ENCODE results near the gene UBR1. TPM values are rescaled to one million over a fixed set of nuclear protein-coding genes. Genes with fewer than 3 reads are reported as not detected.

Gene UBR1
- total RNA-seq, 1 experiment from 2014 or later: 22.2 TPM

DNA sequence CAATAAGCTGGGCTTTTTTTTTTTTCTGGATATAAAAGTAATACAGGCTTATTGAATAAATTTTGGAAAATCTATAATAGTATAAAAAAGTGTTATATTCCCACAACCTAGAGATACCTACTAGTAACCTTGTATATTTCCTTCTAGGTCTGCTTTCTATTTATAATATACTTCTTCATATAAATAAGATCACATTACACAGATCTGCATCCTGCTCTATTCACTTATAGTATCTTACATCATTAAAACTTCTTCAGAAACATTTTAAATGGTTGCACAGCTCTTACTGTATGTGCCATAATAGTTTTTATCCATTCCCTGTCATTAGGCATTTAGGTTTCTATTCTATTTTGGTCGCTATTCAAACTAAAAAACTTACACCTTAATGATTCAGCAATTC lies 98.3 kb downstream of the UBR1 start:
- H3K4me1 ChIP-seq (ENCODE audit: insufficient read depth, low read length): no peaks in the 10 kb centered on the region
- H2AK5ac ChIP-seq (ENCODE audit: insufficient read length, low read length): no peak overlapping the region
- WGBS (ENCODE audit: extremely low coverage, insufficient read length, low lambda C conversion rate): no CpG with 5 or more reads among the region's 1 CpG
- H2BK12ac ChIP-seq (ENCODE audit: insufficient read length, low read depth, low read length): no peak overlapping the region
- H2BK120ac ChIP-seq (ENCODE audit: low read depth, low read length, poor library complexity, severe bottlenecking): no peak overlapping the region
- no peak overlapping the region for H3K18ac ChIP-seq (ENCODE audit: insufficient read length, low read depth, low read length)
- H3K9me3 ChIP-seq (ENCODE audit: control insufficient read depth, low read depth, low read length): no peaks in the 10 kb centered on the region
- no peak overlapping the region for H3K14ac ChIP-seq (ENCODE audit: insufficient read depth, low read length)
- Mint-ChIP-seq H3K27me3 (ENCODE audit: low read depth) (no peaks in the 10 kb centered on the region), H3K9me3 (peaks cover 6 to 11% of the 10 kb centered on the region in 2 experiments; a peak in 4 of 5 replicates), H3K4me1 (no peaks in the 10 kb centered on the region), H3K27ac (no peak overlapping the region), H3K4me3 (no peak overlapping the region), H3K36me3 (ENCODE audit: insufficient read depth in 1 of 3, low read depth in 3 of 3) (peaks cover 34 to 58% (median 56%) of the 10 kb centered on the region in 3 experiments)
- no peaks in the 10 kb centered on the region for H4K20me1 ChIP-seq (ENCODE audit: control insufficient read depth, insufficient read depth, insufficient read length)
- H3K56ac ChIP-seq (ENCODE audit: insufficient read length, low read depth, low read length): no peak overlapping the region
- no peaks in the 10 kb centered on the region for H3K79me1 ChIP-seq (ENCODE audit: insufficient read depth, low read depth, low read length, poor library complexity, severe bottlenecking)
- H3K23ac ChIP-seq (ENCODE audit: insufficient read length, low read depth, low read length): no peak overlapping the region
- H2AFZ ChIP-seq (ENCODE audit: low read length): no peak overlapping the region
- no peak overlapping the region for H2BK20ac ChIP-seq (ENCODE audit: low read depth, low read length, poor library complexity, severe bottlenecking)
- H3K23me2 ChIP-seq (ENCODE audit: insufficient read length, low read depth, low read length, poor library complexity, severe bottlenecking): no peaks in the 10 kb centered on the region
- H4K5ac ChIP-seq (ENCODE audit: insufficient read length, low read depth, low read length): no peak overlapping the region
- no peak overlapping the region for H3T11ph ChIP-seq (ENCODE audit: low read length)
- H3K4me2 ChIP-seq (ENCODE audit: insufficient read depth, insufficient read length, low read length): no peak overlapping the region
- H3K4ac ChIP-seq (ENCODE audit: low read depth, low read length): no peak overlapping the region
- no peaks in the 10 kb centered on the region for H3K27me3 ChIP-seq (ENCODE audit: insufficient read depth, low read length)
- no peak overlapping the region for H3K27ac ChIP-seq (ENCODE audit: insufficient read length, low read depth, low read length)
- no peak for TF ChIP-seq CTCF (conservative IDR thresholded peaks at IDR 0.05)
- no peak overlapping the region for H3K9ac ChIP-seq (ENCODE audit: extremely low read depth, insufficient read length, low read length)
- no peak overlapping the region for H4K91ac ChIP-seq (ENCODE audit: insufficient read length, low read depth, low read length)
- no peak overlapping the region for H2BK5ac ChIP-seq (ENCODE audit: insufficient read length, low read length)
- no peak overlapping the region for H2BK15ac ChIP-seq (ENCODE audit: low read depth, low read length)
- H4K8ac ChIP-seq (replicated peaks; ENCODE audit: insufficient read length, low read depth, low read length): no peak overlapping the region
- H3K79me2 ChIP-seq (ENCODE audit: insufficient read depth, low read length): no peaks in the 10 kb centered on the region
- no peak for DNase-seq
